GM20431 (cell line): ENCODE results near the gene RASEF.
"Not testable (repeated sequence)": the region's sequence is repeated elsewhere in the genome, so short reads cannot be mapped to it uniquely, and the experiment has no call there.

Experiments used
- in situ Hi-C: fragments of 300-500 bp; cut with MseI, MboI; formaldehyde crosslinking; loops from one replicate; pipeline ENCODE4 v1.15.0; 2020; ENCODE audit warnings: low sequenced_read_pairs; ENCODE audit not compliant: unreplicated experiment

RASEF gene

GRCh38 chr9:82987370-82988189 is 75.4 kb downstream of the RASEF start:
- in situ Hi-C loops: no loop called here

DNA sequence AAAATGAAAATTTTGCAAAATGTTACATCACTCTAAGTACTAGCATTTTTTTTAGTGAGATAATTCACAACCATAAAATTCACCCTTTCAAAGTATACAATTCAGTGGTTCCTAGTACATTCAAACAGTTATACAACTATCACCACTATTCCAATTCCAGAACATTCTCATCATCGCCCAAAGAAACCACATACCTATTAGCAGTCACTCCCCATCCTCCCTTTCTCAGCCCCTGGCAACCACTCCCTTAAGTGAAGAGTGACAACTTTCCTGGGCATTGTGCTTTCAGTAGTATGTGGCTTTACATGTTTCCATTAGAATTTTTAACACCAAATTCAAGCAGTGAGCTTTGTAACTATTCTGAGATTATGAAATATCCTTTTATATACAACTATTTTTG is 81.4 kb downstream of the RASEF start:
- in situ Hi-C loops: no loop called here

GRCh38 chr9:82975176-82975575 is 87.8 kb downstream of the RASEF start:
- in situ Hi-C loops: no loop called here

GRCh38 chr9:82972446-82972845 is 90.5 kb downstream of the RASEF start:
- in situ Hi-C loops: no loop called here

DNA sequence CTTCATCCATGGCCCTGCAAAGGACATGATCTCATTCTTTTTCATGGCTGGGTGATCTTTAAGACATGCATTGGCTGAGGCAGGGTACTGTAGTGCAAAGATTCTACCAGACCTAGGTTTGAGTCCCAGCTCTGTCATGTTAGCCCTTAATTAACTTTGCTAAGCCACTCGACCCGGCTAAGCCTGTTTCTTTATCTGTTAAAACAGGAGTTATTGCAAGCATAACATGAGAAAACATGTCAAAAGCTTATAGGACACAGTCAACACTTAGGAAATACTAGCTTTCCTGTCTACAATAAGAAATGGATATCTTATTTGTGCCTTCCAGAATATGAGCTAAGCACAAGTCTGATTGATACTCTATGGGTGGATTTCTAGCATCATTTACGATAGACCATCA is 92.6 kb downstream of the RASEF start:
- in situ Hi-C loops: no loop called here

GRCh38 chr9:82969291-82969690 is 93.7 kb downstream of the RASEF start:
- in situ Hi-C loops: no loop called here

DNA sequence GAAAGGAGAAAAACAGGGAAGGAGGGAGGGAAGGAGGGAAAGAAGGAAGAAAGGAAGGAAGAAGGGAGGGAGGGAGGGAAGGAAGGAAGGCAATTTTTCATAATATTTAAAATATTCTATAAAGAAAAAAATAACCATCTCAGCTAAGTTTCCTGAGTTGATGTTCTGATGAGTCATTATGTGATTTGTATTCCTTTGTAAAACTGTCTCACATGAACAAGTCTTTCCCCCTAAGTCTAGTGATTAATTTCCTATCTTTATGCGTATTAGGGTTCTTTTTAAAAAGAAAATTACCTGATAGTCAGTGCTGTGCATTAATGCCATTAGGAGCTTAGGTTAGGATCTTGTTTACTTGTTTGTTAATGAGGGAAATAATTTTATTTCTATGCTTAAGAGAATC is 94.1 kb downstream of the RASEF start:
- in situ Hi-C loops: no loop called here

DNA sequence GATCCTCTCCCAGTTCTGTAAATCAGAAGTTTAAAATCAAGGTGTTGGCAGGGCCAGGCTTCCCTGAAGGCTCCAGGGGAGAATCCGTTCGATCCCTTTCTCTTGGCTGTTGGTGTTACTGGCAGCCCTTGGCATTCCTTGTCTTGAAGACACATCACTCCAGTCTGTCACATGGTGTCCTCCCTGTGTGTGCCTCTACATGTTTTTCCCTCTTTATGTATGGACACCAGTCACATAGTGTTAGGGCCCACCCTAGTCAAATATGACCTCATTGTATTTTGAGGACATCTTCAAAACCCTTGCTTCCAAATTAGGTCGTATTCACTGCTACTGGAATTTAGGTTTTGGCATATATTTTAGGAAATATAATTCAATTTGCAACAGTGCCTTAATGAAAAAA is 94.6 kb downstream of the RASEF start:
- in situ Hi-C loops: no loop called here

DNA sequence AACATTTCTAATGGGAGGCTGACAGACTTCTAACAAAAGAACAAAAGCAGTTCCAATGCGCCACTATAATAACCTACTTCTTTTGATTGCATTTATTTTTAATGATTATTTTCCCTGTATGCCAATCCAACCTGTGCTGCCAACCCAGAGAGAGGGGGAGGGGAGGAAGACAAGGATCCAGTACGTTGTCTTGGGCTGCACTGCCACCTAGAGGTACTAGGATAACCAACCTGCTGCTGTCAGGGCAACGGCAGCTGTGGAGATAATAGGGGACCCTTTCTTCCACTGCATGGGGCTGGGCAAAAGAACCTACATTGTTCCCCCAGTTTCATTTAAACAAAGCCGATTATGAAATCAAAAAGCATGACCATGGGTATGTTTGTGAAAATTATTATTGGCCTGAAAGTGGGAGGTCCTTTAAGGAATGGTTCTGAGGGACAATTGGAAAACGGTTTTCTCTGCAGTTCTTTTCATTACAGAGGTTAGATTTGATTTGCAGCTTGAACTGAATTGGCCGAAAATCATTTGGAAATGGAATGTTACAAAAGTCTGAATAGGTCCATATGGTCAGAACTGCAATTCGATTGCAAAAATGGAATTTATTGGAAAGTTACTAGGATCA is 101.3 kb downstream of the RASEF start:
- in situ Hi-C loops: no loop called here

DNA sequence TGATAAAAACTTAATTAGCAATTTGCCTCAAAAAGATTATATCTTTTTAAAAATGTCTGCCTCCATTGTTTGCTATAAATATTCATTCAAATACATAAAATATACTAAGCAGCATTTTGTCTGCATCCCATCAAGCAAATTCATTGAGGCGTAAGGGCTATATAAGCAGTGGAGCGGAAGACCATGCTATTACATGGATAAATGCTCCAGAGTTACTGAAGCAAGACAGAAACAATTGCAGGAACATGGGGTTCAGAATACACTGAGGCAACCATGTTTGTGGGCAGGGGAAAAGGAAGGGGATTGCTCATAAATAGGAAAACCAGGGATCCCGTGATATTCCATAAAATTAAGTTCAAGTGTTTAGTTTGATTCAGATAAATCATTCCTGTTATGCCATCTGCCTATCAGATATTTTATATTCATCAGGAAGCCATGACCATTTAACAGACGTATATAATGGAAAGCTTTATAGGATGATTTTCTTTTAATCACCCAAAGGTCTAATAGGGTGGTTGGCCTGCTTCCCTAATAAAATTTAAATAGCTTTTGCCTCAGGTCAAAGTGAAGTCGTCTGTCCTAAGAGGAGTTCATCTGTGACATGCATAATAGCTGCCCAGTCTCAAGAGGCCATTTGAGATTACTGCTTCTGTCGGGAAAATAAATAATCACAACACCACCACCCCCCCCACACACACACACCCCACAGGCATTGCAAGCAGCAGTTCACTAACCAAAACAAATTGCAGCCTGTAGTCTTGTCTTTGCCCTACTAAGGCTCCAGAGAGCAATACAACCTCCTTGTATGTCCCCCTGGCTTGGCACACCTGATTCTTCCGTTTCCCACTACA is 105.2 kb downstream of the RASEF start:
- in situ Hi-C loops: no loop called here

GRCh38 chr9:82949203-82949602 is 113.7 kb downstream of the RASEF start:
- in situ Hi-C loops: no loop called here

DNA sequence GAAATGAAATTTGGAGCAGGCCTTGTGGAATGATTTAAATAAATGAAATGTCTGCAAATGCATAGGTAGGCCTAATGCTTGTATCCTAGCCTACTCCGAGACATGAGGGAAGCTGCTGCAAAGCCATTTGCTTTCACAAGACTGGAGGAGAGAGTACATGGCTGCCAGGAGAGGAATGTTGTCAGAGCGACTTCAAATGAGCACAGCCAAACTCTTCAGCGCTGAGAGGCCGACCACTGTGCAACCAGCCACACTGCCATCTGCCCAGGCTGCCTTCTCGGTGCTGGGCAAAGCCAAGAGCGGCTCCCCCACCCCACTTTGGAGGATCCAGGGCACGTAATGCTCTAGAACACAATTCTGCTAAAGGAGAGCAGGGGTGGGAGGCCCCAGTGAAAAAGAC is 122.6 kb downstream of the RASEF start:
- in situ Hi-C loops: no loop called here

GRCh38 chr9:82939451-82939850 is 123.5 kb downstream of the RASEF start:
- in situ Hi-C loops: no loop called here

- in situ Hi-C loops: no loop called here
Observed at GRCh38 chr9:82938426-82939218, 124.3 kb downstream of the RASEF start.

- in situ Hi-C loops: not testable (repeated sequence)
Observed at GRCh38 chr9:82936561-82936960, 126.4 kb downstream of the RASEF start.

DNA sequence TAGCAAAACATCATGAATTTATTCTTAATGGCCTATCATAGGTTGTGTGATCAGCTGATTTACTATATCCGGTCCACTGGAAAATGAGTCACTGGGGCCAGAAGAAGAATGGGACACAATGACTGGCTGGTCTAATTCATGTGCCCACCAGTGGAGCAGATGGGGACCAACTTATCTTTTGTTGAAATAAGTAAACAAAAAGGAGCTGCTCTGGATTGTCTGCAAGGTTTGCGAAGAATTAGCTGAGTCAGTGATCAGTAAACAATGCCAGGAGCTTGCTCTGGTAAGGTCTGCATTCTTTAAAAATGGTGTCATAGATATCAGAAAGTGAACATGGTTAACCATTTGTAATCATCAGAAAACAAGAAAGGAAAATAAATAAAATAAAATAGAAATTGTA is 128.0 kb downstream of the RASEF start:
- in situ Hi-C loops: no loop called here

DNA sequence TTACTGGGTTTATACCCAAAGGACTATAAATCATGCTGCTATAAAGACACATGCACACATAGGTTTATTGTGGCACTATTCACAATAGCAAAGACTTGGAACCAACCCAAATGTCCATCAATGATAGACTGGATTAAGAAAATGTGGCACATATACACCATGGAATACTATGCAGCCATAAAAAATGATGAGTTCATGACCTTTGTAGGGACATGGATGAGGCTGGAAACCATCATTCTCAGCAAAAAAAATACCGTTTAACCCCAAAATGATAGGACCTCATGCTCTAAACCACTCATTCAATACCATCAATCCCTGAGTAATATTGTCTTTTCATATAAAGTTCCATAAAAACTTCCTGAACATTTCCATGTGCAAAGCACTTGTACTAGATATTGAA is 128.9 kb downstream of the RASEF start:
- in situ Hi-C loops: not testable (repeated sequence)

DNA sequence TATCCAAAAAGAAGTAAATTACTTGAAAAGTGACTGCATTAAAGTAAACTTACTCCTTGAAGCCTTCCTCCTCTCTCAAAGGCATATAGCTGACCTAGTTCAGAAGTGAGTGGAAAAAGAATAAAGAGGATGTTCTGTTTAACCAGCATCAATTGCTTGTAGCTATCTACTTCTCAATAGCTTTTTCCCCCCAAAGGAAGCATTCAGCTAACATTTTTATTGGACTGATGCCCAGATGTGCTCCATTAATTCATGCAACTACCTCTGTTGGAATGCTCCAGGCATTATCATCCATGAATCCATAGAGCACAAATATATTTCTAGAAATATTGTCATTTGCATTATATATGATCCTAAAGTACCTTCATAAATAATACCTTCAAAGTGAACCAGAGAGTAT is 132.8 kb downstream of the RASEF start:
- in situ Hi-C loops: no loop called here
